ENCODE measurements around the gene CALN1. TPM values are rescaled to one million over a fixed set of nuclear protein-coding genes. Genes with fewer than 3 reads are reported as not detected.

Gene CALN1
- total RNA-seq, 2 donors from 2014 or later: 4.3 to 6.9 TPM

DNA sequence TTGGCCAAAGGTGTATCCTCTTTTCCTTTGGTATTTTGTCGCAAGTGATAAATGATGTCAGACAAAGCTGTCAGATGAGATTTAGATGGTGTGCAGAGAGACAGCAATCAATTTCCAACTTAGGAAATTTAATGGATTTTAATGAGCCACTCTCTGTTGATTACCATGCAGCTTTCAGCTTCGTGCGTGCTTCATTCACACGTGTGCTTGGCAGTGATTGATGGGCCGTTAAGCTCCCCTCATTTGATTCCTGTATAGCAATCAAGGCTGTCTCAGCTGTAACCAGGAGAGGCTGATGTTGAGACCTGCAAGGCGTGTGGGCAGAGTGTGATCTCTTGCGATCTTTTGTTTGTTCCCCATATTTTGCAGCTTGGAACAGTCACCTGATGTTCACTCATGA, 439.6 kb downstream of the CALN1 start:
- Mint-ChIP-seq H3K4me3 (no peak overlapping the region), H3K36me3 (ENCODE audit: low read depth) (no peaks in the 10 kb centered on the region), H3K9me3 (no peaks in the 10 kb centered on the region), H3K4me1 (no peaks in the 10 kb centered on the region), H3K27me3 (ENCODE audit: insufficient read depth) (no peaks in the 10 kb centered on the region), H3K27ac (no peak overlapping the region)
- Histone ChIP-seq H3K9ac (ENCODE audit: extremely low read depth, low read length, poor library complexity, severe bottlenecking) (no peak overlapping the region), H3K27me3 (ENCODE audit: control insufficient read depth, insufficient read depth, low read length, poor library complexity, severe bottlenecking) (no peaks in the 10 kb centered on the region), H3K36me3 (ENCODE audit: control insufficient read depth, insufficient read depth, low read length) (no peaks in the 10 kb centered on the region), H3K9me3 (ENCODE audit: control insufficient read depth, low read length) (no peaks in the 10 kb centered on the region), H3K4me3 (ENCODE audit: low read length) (no peak overlapping the region), H3K27ac (ENCODE audit: low read depth, low read length) (no peak overlapping the region), H3K4me1 (ENCODE audit: control insufficient read depth, insufficient read depth, low read length) (no peaks in the 10 kb centered on the region)
- 76 to 86% methylated on average over 6 to 7 of the region's 7 CpGs for WGBS, 2 experiments (ENCODE audit: insufficient coverage in 1 of 2, insufficient read length in 1 of 2)
- TF ChIP-seq, protein P1, sequence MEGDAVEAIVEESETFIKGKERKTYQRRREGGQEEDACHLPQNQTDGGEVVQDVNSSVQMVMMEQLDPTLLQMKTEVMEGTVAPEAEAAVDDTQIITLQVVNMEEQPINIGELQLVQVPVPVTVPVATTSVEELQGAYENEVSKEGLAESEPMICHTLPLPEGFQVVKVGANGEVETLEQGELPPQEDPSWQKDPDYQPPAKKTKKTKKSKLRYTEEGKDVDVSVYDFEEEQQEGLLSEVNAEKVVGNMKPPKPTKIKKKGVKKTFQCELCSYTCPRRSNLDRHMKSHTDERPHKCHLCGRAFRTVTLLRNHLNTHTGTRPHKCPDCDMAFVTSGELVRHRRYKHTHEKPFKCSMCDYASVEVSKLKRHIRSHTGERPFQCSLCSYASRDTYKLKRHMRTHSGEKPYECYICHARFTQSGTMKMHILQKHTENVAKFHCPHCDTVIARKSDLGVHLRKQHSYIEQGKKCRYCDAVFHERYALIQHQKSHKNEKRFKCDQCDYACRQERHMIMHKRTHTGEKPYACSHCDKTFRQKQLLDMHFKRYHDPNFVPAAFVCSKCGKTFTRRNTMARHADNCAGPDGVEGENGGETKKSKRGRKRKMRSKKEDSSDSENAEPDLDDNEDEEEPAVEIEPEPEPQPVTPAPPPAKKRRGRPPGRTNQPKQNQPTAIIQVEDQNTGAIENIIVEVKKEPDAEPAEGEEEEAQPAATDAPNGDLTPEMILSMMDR (conservative IDR thresholded peaks at IDR 0.05): no peak
- no peak for DNase-seq

DNA sequence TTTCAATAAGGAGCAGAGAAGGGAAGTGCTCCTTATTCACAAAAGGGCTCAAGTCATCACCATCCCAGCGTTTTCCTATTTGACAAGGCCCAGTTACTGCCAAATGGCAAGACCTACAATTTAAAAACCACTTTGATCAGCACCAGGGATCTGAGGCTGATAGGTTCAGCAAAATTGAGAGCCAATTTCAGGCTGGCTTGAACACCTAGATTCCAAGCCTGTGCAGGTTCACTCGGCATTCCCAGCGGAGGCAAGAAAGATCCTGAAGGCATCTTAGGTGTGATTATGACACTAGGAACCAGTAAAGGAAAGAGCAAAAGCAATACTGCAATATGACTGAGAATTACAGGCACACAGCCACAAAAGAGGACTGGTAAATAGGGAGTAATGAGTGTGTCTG, 441.4 kb downstream of the CALN1 start:
- TF ChIP-seq, protein P1 (conservative IDR thresholded peaks at IDR 0.05): no peak

DNA sequence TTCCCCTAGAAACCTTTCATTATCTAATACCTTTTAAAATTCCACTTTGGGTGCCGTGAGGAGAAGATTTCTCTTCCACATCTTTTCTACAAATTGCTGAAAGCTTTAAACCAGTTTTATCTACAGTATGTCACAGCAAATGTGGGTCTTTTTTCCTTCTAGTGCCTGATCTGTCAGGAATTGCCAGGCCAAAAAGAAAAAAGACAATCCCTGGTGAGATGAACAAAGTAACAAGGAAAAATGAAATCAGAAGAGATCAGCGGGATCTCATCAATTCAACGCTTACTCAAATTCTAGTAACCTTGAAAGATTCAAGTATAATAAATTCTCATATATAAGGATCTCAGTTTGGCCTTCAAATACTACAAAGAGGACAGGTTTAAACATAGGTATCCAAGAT, 449.5 kb downstream of the CALN1 start:
- H3K27me3 Mint-ChIP-seq (ENCODE audit: insufficient read depth): no peaks in the 10 kb centered on the region
- DNase-seq: no peak
- H3K4me1 Mint-ChIP-seq: peaks cover 4% of the 10 kb centered on the region
- Histone ChIP-seq H3K9me3 (ENCODE audit: control insufficient read depth, low read length) (peaks cover 6% of the 10 kb centered on the region), H3K4me3 (ENCODE audit: low read length) (no peak overlapping the region), H3K4me1 (ENCODE audit: control insufficient read depth, insufficient read depth, low read length) (no peaks in the 10 kb centered on the region), H3K27me3 (ENCODE audit: control insufficient read depth, insufficient read depth, low read length, poor library complexity, severe bottlenecking) (no peaks in the 10 kb centered on the region), H3K36me3 (ENCODE audit: control insufficient read depth, insufficient read depth, low read length) (no peaks in the 10 kb centered on the region), H3K27ac (ENCODE audit: low read depth, low read length) (no peak overlapping the region), H3K9ac (ENCODE audit: extremely low read depth, low read length, poor library complexity, severe bottlenecking) (no peak overlapping the region)
- no peak overlapping the region for H3K4me3 Mint-ChIP-seq
- no peaks in the 10 kb centered on the region for H3K36me3 Mint-ChIP-seq (ENCODE audit: low read depth)
- WGBS, 2 experiments (ENCODE audit: insufficient coverage in 1 of 2, insufficient read length in 1 of 2): 90 to 100% methylated on average over 1 to 3 of the region's 3 CpGs
- H3K9me3 Mint-ChIP-seq: peaks cover 5% of the 10 kb centered on the region
- H3K27ac Mint-ChIP-seq: no peak overlapping the region
- TF ChIP-seq, protein P1 (conservative IDR thresholded peaks at IDR 0.05): no peak

More for the DNA sequence above, 441.4 kb downstream of the CALN1 start:
- WGBS, 2 experiments (ENCODE audit: insufficient coverage in 1 of 2, insufficient read length in 1 of 2): 93 to 94% methylated on average over 2 to 3 of the region's 3 CpGs
- Histone ChIP-seq H3K4me3 (ENCODE audit: low read length) (no peak overlapping the region), H3K36me3 (ENCODE audit: control insufficient read depth, insufficient read depth, low read length) (no peaks in the 10 kb centered on the region), H3K9ac (ENCODE audit: extremely low read depth, low read length, poor library complexity, severe bottlenecking) (no peak overlapping the region), H3K27ac (ENCODE audit: low read depth, low read length) (no peak overlapping the region), H3K27me3 (ENCODE audit: control insufficient read depth, insufficient read depth, low read length, poor library complexity, severe bottlenecking) (no peaks in the 10 kb centered on the region), H3K9me3 (ENCODE audit: control insufficient read depth, low read length) (no peaks in the 10 kb centered on the region), H3K4me1 (ENCODE audit: control insufficient read depth, insufficient read depth, low read length) (no peaks in the 10 kb centered on the region)
- no peak overlapping the region for H3K4me3 Mint-ChIP-seq
- no peaks in the 10 kb centered on the region for H3K27me3 Mint-ChIP-seq (ENCODE audit: insufficient read depth)
- H3K27ac Mint-ChIP-seq: no peak overlapping the region
- DNase-seq: no peak
- no peaks in the 10 kb centered on the region for H3K4me1 Mint-ChIP-seq
- H3K9me3 Mint-ChIP-seq: peaks cover 5% of the 10 kb centered on the region
- no peaks in the 10 kb centered on the region for H3K36me3 Mint-ChIP-seq (ENCODE audit: low read depth)

Data from endodermal cell (in vitro differentiated cells).